IPS DF 6.9 (cell line): ENCODE measurements around the gene SLC16A5.
"Not testable (repeated sequence)": the region's sequence is repeated elsewhere in the genome, so short reads cannot be mapped to it uniquely, and the experiment has no call there.

Experiments used
- DNase-seq: peaks from one replicate; pipeline ENCODE4 v3.0.0-alpha.2; 2013; ENCODE audit warnings: low read depth, low spot score
- H3K27ac ChIP-seq: one replicate; pipeline ENCODE4 v1.5.1; 2013; ENCODE audit warnings: low read length, control low read depth
- H3K27me3 ChIP-seq: 2 replicates; pipeline ENCODE4 v1.6.1; 2013; ENCODE audit warnings: mild to moderate bottlenecking, low read length; ENCODE audit not compliant: control insufficient read depth, insufficient read depth
- H3K36me3 ChIP-seq: 2 replicates; pipeline ENCODE4 v1.6.1; 2013; ENCODE audit warnings: low read length; ENCODE audit not compliant: control insufficient read depth, insufficient read depth
- H3K4me1 ChIP-seq: 2 replicates; pipeline ENCODE4 v1.6.1; 2013; ENCODE audit warnings: low read length; ENCODE audit not compliant: control insufficient read depth, insufficient read depth
- H3K4me3 ChIP-seq: 2 replicates; pipeline ENCODE4 v1.5.1; 2013; ENCODE audit warnings: mild to moderate bottlenecking, low read length
- H3K9me3 ChIP-seq: 2 replicates; pipeline ENCODE4 v1.6.1; 2013; ENCODE audit warnings: low read length, inconsistent platforms; ENCODE audit not compliant: control insufficient read depth, insufficient read depth
- WGBS: extraction: QIAGEN DNeasy Blood & Tissue Kit; methylation state at CpG from one replicate; pipeline ENCODE4 v1.1.7; 2013; ENCODE audit warnings: mixed read lengths, missing lambda C conversion rate; ENCODE audit not compliant: insufficient read length, insufficient coverage; 5-methylcytosine and 5-hydroxymethylcytosine counted together

SLC16A5 gene, protein sequence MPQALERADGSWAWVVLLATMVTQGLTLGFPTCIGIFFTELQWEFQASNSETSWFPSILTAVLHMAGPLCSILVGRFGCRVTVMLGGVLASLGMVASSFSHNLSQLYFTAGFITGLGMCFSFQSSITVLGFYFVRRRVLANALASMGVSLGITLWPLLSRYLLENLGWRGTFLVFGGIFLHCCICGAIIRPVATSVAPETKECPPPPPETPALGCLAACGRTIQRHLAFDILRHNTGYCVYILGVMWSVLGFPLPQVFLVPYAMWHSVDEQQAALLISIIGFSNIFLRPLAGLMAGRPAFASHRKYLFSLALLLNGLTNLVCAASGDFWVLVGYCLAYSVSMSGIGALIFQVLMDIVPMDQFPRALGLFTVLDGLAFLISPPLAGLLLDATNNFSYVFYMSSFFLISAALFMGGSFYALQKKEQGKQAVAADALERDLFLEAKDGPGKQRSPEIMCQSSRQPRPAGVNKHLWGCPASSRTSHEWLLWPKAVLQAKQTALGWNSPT

DNA sequence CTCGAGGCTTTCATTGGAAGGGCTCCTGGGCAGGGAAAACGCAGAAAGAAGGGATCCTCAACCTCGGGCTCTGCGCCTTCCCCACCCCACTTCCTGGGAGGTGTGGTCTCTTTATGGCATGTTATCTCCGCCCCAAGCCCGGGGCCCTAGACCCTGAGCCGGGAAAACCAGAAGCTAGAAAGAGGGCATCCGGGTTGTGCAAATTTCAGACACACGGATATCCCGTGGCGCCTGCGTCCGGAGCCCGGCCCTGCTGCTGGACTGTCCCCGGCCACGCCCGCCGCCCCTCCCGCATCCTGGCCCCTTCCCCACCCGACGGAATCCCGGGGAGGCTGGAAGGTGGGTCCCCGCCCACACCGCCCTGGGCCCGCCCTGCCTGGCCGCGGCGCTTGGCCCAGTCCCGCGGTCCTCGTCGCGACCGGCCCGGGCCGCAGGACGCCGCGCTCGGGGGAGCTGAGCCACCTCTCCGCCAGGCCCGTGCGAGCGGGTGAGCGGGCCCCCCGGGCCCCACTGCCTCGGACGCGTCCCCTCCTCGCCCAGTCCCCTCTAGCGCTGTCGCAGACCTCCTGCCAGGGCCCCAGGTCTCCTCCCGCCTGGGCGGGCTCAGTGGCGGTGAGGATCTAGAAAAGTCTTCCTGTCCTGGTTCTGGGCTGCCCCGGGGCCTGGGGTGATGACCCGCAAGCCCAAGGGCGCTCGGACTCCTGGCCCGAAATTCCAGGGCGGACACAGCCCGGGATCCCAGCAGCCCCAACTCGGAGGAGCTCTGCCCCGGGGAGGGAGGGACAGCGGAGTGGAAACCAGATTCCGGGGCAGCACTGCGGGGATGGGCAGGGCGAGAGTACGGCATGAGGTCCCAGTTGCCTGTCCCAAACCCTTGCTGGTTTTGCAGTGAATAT lies at the start of gene SLC16A5:
Gene SLC16A5 (plus strand): TSS at position 397 of the 896 bp plus-strand sequence. CDS start 5,683 bp downstream, outside the sequence.
- H3K9me3 ChIP-seq = no peaks in the 10 kb centered on the region
- no CpG with 5 or more reads among the region's 69 CpGs for WGBS
- no peaks in the 10 kb centered on the region for H3K27me3 ChIP-seq
- H3K4me3 ChIP-seq = peak within 1 kb of the TSS; percentile 81
- H3K4me1 ChIP-seq = peaks cover 5% of the 10 kb centered on the region
- no peaks in the 10 kb centered on the region for H3K36me3 ChIP-seq
- peak; percentile 90 for DNase-seq
- no peak within 1 kb of the TSS for H3K27ac ChIP-seq

DNA sequence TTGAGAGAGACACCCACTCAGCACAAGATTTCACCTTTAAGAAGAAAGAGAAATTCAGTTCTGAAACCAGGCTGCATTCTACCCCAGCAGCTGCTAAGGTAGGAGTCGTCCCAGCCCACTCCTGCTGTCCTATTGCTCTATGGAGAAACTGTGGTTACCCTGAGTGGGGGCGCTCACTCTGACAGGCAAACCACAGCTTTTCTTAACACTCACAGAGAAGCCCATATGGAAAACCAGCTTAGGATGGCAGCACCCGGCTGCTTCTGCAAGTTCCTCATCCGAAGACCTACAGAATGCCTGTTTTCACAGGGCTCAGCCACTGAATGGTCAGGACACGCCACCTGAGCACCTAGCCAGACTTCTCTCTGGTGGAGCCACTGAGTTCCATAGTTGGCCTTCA lies 48.5 kb upstream of the SLC16A5 start:
- Histone ChIP-seq H3K4me1 (peaks cover 2% of the 10 kb centered on the region; the same call in 1 of the 2 replicates), H3K27me3 (no peaks in the 10 kb centered on the region), H3K36me3 (peaks cover 10% of the 10 kb centered on the region; the same call in 1 of the 2 replicates), H3K9me3 (no peaks in the 10 kb centered on the region), H3K27ac (no peak overlapping the region), H3K4me3 (no peak overlapping the region)
- no CpG with 5 or more reads among the region's 5 CpGs for WGBS
- no peak for DNase-seq

DNA sequence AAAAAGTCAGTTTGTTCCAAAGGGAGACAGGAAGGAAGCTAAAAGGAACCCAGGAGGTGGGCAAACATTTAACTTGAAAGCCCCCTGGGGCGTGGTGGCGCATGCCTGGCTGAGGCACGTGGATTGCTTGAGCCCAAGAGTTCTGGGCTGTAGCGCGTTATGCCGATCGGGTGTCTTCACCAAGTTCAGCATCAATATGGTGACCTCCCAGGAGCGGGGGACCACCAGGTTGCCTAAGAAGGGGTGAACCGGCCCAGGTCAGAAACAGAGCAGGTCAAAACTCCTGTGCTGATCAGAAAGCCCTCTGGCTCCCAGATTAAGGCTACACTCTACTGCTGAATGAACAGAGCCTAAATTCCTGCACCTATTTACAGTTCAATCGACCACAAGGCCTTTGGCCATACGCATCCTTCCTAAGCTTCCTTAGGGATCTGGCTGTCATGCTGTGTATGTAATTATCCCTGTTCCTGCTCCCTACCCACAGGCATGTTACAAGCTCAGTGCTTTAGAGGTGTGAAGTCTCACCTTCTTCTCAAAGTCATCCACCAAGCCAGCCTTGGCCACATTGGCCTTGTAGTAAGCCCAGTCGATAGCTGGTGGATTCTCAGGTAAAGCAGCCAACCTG lies 46.0 kb upstream of the SLC16A5 start:
- DNase-seq = no peak
- H3K27ac ChIP-seq = no peak overlapping the region
- H3K9me3 ChIP-seq = no peaks in the 10 kb centered on the region
- H3K4me1 ChIP-seq = no peaks in the 10 kb centered on the region
- no peak overlapping the region for H3K4me3 ChIP-seq
- no peaks in the 10 kb centered on the region for H3K27me3 ChIP-seq
- H3K36me3 ChIP-seq = peaks cover 10% of the 10 kb centered on the region; the same call in 1 of the 2 replicates
- WGBS = no CpG with 5 or more reads among the region's 12 CpGs

DNA sequence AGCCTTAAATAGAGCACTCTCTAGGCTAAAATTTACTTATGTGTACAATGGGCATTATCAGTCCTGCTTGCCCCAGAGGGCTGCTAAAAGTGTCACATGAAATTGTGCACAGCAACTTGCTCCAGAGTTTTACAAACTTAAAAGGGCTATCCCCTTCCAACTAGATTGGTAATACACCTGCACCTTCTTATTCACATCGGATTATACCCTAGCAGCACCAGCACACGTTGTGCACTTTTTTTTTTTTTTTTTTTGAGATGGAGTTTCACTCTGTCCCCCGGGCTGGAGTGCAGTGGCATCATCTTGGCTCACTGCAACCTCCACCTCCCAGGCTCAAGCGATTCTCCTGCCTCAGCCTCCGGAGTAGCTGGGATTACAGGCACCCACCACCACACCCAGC lies 44.0 kb upstream of the SLC16A5 start:
- H3K4me1 ChIP-seq, H3K27me3 ChIP-seq, H3K9me3 ChIP-seq, H3K4me3 ChIP-seq, H3K27ac ChIP-seq, DNase-seq, H3K36me3 ChIP-seq: not testable (repeated sequence)
- WGBS = no CpG with 5 or more reads among the region's 5 CpGs

DNA sequence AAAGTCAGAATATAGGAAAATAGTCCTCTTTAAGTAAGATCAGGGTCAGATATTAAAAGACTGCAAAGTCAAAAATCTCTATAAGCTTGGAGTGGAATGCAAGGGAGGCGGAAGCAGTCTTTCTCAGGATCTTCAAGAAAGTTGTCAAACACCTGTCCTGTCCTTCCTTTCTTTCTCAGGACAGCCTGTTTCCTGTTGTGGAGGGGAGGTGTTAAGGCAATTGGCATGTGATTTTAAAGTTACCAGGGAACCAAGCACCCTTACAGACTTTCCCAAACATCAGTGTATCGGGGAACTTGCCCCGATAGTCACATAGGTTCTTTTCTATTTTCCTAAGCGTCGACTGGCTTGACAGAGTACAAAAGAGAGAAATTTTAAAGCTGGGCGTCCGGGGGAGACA lies 43.0 kb upstream of the SLC16A5 start:
- H3K4me3 ChIP-seq = no peak overlapping the region
- H3K36me3 ChIP-seq = peaks cover 8% of the 10 kb centered on the region; the same call in 1 of the 2 replicates
- H3K4me1 ChIP-seq = no peaks in the 10 kb centered on the region
- H3K27ac ChIP-seq = no peak overlapping the region
- WGBS = no CpG with 5 or more reads among the region's 7 CpGs
- no peaks in the 10 kb centered on the region for H3K27me3 ChIP-seq
- H3K9me3 ChIP-seq = no peaks in the 10 kb centered on the region
- DNase-seq = no peak

DNA sequence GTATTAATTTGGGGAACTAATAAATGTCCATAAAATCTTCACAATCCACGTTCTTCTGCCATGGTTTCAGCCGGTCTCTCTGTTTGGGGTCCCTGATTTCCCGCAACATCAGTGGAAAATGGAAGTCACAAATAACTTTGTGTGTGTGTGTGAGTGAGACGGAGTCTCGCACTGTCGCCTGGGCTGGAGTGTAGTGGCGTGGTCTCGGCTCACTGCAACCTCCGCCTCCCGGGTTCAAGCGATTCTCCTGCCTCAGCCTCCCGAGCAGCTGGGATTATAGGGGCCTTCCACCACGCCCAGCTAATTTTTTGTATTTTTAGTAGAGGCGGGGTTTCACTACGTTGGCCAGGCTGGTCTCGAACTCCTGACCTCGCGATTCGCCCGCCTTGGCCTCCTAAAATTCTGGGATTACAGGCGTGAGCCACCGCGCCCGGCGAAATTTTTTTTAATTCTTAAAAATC lies 41.8 kb upstream of the SLC16A5 start:
- not testable (repeated sequence) for H3K36me3 ChIP-seq, H3K27me3 ChIP-seq, H3K9me3 ChIP-seq, H3K4me1 ChIP-seq, DNase-seq, H3K27ac ChIP-seq
- peak overlapping the region; percentile 100; the same call in 1 of the 2 replicates for H3K4me3 ChIP-seq
- no CpG with 5 or more reads among the region's 25 CpGs for WGBS

DNA sequence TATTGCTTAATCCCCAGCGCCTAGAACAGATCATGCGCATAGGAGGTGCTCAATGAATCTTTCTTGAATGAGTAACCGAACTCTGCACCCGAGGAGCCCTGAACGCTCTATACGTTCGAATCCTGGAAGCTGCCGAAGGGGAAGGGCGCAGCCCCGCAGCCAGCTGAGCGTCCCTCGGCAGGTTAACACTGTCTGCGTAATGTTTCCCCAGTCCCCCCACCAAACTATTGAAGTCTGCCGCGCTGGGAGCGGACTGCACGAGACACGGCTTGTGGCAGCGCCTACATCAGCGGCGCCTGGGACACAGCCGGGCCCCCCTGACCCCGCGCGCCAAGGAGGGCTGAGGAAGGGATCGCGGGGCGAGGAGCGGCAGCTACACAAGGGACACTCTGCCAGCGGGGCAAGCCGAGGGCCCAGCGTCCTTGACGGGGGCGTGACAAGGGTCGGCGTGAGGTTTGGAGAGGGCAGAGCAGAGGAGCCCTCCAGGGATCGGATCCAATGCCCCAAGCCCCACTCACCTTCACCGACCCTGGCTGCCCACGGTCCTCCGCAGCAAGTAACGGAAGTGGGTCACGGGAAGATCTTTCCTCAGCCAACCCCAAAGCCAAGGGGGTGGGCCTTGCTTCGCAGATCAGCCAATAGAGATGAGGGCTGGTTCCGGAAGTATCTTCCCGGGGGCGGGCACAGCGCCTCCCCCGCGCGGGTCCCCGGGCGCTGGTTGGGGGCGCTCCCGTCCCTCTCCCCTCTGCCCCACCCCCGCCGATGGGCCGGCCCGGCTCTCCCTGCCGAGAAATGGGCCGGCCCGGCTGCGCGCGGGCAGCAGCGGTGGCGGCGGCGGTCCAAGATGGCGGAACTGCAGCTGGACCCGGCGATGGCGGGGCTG lies 41.1 kb upstream of the SLC16A5 start, which contains the start of the genes ATP5PD and KCTD2:
Gene ATP5PD (minus strand): TSS at position 563 of the 883 bp plus-strand sequence. CDS start 4,319 bp downstream, outside the sequence.
Gene KCTD2 (plus strand): TSS at position 819 of the 883 bp plus-strand sequence. CDS start 26 bp downstream, at position 845.
- no peaks in the 10 kb centered on the region for H3K9me3 ChIP-seq
- no peaks in the 10 kb centered on the region for H3K27me3 ChIP-seq
- H3K36me3 ChIP-seq = peaks cover 7% of the 10 kb centered on the region; the same call in 1 of the 2 replicates
- no peak within 1 kb of the TSS for H3K27ac ChIP-seq
- peak within 1 kb of the TSS; percentile 100 for H3K4me3 ChIP-seq
- peak; percentile 91 for DNase-seq
- WGBS = no CpG with 5 or more reads among the region's 72 CpGs
- no peaks in the 10 kb centered on the region for H3K4me1 ChIP-seq

DNA sequence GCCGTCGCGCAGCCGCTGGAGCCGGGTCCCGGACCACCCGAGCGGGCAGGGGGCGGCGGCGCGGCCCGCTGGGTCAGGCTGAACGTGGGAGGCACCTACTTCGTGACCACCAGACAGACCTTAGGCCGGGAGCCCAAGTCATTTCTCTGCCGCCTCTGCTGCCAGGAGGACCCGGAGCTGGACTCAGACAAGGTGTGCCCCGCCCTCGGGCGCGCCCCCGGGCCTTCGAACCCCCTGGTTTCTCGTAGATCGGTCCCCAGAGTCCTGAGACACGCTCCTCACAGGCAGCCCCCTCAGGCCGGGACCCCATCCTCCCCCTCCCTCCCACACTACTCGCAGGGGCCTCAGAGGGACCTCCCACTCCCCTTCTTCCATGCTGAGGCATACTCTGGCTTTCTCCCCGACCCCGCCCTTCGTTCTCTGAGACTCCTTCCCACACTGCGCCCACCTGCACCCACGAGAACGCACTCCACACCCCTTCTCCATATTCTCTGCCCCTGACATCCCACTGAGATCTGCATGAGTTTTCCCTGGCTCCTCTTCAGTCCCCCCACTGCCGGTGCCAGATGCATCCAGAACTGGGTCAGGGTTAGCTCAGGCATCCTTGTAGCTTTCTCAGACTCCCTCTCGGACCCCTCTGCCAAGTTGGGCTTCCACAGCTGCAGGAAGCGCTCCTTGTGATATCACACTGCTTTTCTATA lies 40.2 kb upstream of the SLC16A5 start:
- no peak overlapping the region for H3K27ac ChIP-seq
- H3K4me1 ChIP-seq = no peaks in the 10 kb centered on the region
- H3K27me3 ChIP-seq = no peaks in the 10 kb centered on the region
- peaks cover 2% of the 10 kb centered on the region; the same call in 1 of the 2 replicates for H3K36me3 ChIP-seq
- H3K4me3 ChIP-seq = peak overlapping the region; percentile 100
- no CpG with 5 or more reads among the region's 38 CpGs for WGBS
- no peak for DNase-seq
- H3K9me3 ChIP-seq = no peaks in the 10 kb centered on the region
